NCI-H2196 (cell line): ENCODE measurements around the gene RHOXF1.
"Not testable (repeated sequence)": the region's sequence is repeated elsewhere in the genome, so short reads cannot be mapped to it uniquely, and the experiment has no call there.

Experiments used
- DNase-seq: peaks from one replicate; lab custom pipeline; 2025; ENCODE audit not compliant: unreplicated experiment; lab: John Stamatoyannopoulos, UW

The RHOXF1 gene

GRCh38 chrX:120087289-120088017, 28.3 kb downstream of the RHOXF1 start:
- DNase-seq, result no peak

GRCh38 chrX:120085553-120086185, 30.0 kb downstream of the RHOXF1 start:
- DNase-seq, result not testable (repeated sequence)

GRCh38 chrX:120077590-120077989, 38.1 kb downstream of the RHOXF1 start, which contains the start of gene RHOXF2B:
RHOXF2B (minus strand) TSS chrX:120077690; CDS start chrX:120077552, 138 bp downstream.
- DNase-seq, result not testable (repeated sequence)

- DNase-seq, result not testable (repeated sequence)
These were observed 49.5 kb downstream of the RHOXF1 start for GRCh38 chrX:120066169-120066568.
